COLO668 (cell line): Measurements from ENCODE around the gene IL34.
A peak's percentile ranks its signal among the peaks of the same experiment; 100 is the strongest.
"Not testable (repeated sequence)": the region's sequence is repeated elsewhere in the genome, so short reads cannot be mapped to it uniquely, and the experiment has no call there.

Experiments
- DNase-seq: peaks from one replicate; lab custom pipeline; 2025; ENCODE audit not compliant: unreplicated experiment; lab: John Stamatoyannopoulos, UW

The IL34 gene

DNA sequence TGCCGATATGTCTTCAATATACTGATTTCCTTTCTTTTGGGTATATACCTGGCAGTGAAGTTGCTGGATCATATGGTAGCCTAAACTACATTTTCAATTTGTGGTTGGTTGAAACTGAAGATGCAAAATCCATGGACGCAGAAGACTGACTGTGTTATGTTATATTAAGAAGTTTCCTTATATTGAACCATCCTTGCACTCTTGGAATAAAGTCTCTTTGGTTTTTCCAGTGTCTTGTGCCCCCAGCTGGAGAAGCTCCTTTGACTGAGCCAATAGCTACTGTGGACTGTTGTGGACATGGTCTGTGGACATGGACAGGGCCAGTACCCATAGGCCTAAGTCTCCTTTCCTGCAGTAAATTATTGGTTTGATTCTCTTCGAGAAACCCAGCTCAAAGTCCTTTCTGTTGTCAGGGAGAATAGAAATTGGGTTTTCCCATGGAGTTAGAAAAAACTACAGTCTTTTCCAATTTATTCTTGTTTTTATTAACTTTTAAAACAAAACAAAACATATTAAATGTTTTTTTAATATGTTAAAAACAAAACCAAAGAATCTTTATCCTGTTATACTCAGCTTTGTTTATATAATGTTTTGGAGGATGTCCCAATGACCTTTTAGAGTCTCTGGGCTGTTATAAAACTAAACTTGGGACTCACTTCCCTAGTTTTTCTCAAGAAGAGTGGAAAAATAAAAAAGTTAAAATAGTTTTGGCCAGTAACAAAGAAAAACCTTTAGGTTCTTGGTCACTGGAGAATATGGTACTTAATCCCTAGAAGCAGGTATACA lies 15.2 kb upstream of the IL34 start:
- no peak for DNase-seq

DNA sequence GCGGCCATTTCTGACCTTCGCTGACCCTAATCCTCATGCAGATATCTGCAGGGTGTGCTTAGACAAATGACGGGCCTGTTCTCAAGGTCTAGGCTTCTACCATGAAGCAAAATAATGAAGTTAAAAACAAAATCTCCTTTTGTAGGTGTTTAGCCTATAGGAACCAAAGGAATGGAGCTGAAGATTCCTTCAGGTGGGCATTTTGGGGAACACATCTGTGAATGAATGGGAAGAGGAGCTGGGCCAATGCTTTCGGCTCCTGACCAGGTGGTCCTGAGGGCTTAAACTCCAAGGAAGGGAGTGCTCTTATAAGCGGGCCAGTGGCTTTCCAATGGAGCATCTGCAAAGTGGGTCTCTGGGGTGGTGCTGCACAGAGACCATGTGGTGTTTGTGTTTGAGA lies 14.1 kb upstream of the IL34 start:
- no peak for DNase-seq

DNA sequence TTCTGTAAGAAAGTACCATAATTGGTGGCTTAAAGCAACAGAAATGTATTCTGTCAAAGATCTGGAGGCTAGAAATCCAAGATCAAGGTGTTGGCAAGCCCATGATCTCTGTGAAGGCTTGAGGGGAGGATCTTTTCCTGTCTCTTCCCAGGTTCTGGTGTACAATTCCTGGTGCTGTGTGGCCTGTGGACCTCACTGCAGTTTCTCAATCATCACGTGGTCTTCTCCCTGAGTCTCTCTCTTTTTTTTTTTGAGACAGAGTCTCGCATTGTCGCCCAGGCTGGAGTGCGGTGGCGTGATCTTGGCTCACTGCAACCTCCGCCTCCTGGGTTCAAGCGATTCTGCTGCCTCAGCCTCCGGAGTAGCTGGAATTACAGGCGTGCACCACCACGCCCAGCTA lies 12.7 kb upstream of the IL34 start:
- not testable (repeated sequence) for DNase-seq

DNA sequence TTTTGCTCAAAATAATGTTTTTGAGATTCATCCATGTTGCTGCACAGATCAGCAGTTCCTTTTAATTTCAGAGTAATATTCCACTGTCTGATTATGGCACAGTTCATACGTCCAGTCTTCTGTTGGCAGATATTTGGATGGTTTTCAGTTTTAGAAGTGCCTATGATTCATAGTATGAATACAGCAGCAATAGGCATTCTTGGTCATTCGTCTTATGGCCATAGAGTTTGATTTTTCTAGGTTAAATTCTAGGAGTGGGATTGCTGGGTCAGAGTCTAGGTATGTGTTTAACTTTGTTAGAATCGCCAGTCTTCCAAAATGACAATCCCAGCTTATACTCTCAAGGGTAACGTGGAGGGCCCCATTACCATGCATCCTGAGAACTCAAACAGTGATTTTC lies 11.5 kb upstream of the IL34 start:
- no peak for DNase-seq

DNA sequence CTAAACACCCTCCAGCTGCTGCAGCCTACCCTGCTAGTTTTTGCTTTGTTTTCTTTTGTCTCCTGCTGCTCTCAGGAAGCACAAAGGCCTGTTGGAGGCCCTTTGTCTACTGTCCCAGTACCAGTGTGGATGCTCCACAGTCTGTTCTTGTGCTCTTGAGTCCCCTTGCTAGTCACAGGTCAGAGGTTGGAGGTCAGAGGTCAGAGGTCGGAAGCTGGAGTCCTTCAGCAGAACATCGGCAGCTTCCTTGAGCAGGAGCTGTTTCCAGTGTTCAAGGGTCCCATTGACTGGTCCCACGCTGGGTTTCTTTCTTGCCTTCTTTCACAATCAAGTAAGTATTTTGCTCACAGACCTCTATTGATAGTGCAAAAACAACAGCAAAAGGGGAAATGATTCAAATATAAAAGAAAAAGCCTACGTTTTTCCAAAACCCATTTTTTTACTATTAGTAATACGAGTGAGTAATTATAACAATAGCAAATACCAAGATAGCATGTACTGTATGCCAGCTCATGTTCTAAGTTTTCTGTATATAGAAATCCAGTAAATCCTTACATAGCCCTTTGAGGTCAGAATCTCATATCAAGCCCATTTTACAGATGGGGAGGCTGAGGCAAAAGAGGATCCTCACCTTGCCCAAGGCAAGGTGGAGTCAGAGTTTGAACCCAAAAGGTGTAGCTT lies 10.9 kb upstream of the IL34 start:
- DNase-seq: no peak

DNA sequence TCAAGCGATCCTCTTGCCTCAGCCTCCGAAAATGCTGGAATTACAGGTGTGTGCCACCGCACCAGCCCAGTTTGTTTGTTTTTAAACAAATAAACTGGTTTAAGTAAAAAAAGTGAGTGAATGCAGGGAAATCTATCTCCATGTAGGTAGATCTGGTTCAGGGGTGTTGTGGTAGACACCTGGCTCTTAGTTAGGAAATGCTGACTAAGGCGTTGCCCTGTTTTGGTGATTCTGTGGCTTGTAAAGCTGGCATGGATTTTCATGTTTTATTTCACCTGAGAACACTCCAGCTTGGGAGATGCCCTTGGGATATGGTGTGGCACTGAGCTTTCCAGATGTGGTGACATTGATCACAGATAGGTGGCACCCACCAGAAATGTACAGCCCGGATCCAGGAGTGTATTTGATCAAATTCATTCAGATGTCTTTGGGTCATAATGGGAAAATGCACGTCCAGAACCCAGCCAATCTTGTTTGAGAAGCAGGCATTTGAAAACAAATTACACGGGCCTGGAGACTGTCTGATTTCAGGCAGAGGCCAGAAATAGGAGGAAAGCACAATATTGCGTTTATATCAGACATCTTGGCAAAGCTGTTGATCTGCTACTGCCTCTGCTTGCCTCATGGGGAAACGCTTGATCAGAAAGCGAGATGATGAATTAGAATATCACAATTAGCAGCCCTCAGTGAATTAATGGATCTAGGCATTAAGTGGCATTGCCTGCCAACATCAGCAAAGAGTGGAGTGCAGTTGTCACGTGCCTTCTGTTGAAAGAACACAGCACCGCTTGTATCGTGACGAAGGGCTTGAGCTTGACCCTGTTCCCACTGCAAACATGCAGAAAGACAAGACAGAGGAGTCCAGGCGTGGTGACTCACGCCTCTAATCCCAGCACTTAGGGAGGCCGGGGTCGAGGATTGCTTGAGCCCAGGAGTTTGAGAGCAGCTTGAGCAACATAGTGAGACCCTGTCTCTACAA lies 7.3 kb upstream of the IL34 start:
- DNase-seq: no peak

DNA sequence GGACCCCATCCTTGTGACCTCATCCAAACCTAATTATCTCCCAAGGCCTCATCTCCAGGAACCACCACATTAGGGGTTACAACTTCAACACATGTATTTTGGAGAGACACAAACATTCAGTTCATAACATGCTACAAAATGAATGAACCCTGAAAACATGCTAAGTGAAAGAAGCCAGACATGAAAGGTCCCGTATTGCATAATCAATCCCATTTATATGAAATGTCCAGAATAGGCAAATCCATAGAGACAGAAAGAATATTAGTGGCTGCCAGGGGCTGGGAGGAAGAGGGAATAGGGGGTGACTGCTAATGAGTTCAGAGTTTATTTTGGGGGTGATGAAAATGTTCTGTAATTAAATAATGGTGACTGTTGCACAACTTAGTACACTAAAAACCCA lies 3.7 kb upstream of the IL34 start:
- DNase-seq: no peak

DNA sequence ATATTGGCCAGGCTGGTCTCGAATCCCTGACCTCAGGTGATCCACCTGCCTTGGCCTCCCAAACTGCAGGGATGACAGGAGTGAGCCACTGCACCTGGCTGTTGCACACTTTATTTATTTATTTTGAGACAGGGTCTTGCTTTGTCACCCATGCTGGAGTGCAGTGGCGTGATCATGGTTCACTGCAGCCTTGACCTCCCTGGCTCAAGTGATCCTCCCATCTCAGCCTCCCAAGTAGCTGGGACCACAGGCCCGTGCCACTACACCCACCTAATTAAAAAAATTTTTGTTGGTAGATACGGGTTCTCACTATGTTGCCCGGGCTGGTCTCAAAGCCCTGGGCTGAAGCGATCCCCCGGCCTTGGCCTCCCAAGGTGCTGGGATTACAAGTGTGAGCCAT lies 3.1 kb upstream of the IL34 start:
- not testable (repeated sequence) for DNase-seq

DNA sequence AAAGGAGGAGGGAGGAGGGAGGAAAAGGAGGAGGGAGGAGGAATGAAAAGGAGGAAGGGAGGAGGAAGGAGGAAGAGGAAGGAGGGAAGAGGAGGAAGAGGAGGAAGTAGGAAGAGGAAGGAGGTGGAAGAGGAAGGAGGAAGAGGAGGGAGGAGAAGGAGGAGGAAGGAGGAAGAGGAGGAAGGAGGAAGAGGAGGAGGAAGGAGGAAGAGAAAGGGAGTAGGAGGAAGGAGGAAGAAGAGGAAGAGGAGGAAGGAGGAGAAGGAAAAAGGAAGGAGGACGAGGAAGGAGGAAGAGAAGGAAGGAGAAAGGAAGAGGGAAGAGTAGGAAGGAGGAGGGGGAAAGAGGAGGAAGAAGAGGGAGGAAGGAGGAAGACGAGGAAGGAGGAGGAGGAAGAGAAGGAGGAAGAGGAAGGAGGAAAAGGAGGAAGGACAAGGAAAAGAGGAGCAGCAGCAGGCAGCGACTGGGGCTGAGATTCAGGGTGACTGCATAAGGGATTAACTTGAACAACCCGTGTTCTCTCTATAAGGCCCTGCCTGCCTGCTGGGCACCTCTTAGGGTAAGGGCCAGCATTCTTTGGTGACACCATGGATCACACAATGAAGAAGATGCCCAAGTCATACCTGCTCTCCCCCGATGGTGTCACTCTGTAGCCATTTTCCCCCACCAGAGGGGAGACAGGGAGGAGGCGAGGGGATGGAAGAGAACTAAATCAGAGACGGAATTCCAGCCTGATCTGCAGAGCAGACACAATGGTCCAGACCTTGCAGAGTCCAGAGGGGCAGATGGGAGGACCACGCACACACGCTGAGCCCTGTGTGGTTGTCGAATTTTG lies 1.4 kb upstream of the IL34 start:
- DNase-seq: no peak

DNA sequence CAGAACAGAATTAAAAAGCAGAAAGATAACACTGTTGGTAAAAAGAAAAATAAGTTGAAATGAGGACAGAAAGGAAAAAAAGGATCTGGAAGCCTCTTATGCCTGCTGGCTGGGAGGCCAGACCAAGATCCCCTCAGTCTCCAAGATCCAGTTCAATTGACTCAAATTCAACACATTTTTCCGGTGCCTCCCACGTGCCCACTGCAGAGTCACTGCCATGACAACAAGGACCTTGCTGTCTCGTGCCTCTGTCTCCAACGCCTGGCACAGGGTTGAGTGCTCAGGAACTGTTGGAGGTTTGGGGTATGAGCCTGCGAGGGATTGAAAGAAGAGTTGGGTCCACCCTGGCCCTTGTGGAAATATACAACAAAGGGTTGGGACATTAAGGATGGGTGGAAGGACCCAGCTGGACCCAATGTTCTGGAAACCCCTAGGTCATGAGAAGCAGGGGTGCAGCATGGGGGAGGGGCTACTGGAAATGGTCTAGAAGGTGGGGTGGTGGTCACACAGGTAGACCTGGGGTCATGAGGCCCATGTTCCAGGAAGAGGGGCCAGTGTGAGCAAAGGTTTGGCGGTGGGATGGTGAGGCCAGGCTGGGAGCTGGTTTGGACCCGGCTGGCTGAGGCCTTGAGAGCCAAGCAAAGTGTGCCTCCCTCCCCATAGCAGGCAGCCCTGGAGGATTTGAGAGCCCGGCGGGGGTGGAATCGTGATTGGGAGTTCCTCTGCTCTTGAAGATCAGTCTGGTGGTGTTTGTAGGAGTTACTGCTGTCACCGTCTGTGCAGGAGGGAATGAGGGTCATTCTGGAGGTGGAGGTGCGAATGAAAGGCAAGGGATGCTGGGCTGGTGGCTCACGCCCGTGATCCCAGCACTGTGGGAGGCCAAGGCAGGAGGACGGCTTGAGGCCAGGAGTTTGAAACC lies 1.3 kb downstream of the IL34 start:
- DNase-seq: no peak

DNA sequence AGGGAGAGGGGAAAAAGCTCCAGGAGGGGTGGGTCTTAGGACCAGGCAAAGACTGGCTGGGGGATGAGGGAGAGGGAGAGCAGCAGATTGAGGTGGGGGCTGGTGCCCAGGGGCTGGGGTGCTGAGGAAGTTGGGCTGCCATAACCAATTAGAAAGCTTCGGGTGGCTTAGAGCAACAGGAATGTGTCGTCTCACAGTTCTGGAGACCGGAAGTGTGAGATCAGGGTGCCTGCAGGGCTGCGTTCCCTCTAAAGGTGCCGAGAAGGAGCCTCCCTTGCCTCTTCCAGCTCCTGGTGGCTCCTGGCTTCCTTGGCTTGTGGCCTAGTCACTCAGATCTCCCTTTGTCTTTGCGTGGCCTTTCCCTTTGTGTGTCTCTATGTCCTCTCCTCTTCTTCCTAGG lies 2.2 kb downstream of the IL34 start:
- DNase-seq: no peak

DNA sequence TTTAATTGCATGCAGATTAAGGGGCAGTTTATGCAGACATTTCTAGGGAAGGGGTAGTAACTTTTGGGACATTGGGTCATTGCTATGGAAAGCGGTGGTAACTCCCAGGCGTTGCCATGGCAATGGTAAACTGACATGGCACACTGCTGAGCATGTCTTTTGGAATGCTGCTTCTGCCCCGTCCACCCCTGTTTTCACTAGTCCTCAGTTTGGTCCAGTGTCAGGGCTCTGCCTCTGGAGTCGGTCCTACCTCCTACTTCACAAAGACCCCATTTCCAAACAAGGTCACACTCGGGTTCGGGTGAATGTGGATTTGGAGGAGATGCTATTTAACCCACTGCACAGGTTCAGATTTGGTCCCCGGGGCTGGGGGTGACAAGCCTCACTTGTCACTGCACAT lies 2.9 kb downstream of the IL34 start:
- no peak for DNase-seq

DNA sequence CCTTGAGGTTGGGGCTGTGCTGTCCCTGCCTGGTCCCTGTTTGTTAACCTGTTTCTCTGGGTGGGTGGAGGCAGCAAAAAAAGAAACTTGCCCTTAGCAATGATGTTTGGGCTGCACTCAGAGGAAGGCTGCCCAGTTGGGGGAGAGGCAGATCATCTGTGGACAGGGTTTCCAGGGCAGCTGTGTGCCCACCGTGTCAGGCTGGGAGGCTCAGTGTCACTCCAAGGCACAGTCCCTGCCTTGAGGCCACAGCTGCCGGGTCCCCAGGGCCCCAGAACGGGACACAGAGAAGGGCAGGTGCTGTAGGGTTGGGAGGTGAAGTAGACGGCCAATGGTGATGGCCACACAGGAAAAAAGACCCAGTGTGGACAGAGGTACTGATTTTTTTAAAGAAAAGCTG lies 3.9 kb downstream of the IL34 start:
- no peak for DNase-seq

DNA sequence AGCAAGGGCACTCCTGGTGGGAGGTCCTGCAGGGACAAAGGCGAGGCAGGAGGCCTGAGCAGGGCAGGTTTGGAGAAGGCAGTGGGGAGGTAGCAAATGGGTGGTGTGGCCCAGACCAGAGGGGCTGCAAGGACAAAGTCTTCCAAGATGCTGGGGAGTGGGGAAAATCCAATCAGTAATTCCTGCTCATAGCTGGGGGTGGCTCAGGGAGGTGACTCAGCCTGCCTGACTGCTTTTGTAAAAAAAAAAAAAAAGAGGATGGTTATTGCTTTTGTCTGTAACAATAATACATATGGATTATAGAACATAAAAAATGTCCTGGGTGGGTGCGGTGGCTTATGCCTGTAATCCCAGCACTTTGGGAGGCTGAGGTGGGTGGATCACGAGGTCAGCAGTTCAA lies 5.2 kb downstream of the IL34 start:
- DNase-seq: no peak

DNA sequence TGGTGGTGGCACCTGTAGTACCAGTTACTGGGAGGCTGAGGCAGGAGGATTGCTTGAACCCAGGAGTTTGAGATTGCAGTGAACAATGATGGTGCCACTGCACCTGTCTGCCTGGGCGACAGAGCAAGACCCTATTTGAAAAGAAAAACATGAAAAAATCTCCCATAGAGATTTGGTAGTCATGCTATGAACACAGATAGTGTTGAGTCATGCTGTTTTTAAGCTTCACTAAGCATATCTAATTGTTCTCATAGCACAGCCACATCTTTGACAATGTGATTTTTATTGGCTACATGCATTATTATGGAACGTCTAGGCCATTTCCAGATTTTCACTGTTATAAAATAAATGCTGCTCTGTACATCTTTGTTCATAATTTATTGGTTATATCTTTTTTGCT lies 6.0 kb downstream of the IL34 start:
- DNase-seq: no peak

DNA sequence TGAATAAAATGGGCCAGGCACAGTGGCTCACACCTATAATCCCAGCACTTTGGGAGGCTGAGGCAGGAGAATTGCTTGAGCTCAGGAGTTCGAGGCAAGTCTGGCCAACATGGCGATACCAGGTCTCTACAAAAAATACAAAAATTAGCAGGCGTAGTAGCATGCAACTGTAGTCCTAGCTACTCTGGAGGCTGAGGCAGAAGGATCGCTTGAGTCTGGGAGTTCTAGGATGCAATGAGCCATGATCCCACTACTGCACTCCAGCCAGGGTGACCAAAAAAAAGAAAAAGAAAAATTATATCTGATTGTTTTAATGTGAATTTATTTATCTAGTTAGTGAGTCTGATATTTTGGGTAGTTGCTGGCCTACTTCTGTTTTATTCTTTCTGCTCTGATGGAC lies 7.0 kb downstream of the IL34 start:
- DNase-seq: no peak

DNA sequence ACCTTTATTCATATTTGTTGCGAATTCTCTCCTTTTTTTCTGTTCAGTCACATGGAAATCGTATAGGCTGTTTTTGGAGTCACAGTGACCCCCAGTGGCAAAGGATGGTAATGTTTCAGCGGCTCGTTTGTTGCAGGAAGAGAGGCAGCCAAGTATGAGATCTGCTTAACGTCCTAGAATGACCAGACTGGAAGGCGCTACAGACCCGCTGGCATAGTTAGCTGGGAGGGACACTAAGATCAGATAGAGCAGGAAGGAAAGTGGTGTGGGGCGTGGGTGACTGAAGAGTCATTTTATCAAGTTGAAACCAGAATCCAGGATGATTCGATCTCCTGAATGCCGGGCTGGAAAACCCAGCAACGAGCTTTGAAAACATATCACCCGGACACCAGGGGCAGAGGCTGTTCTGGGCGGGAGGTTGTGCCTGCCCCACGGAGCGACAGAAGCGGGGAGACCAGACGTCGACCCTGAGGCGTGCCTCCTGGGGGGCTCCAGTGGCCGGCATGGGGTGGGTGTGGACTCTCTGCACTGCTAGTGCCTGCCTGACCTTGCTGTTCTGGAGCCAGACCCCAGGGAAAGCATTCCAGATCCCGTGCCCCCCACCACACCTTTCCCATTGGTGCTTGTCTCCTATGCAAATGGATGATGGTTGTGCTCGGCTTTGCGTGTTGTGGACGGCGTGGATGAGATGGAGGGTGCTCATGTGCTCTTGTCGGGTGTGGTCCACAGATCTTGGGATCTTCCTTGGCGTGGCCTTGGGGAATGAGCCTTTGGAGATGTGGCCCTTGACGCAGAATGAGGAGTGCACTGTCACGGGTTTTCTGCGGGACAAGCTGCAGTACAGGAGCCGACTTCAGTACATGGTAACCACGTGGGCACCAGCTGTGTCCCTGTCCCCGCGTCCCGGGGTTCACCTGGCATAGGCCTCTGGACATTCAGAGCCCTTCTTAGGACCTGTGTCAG lies 7.7 kb downstream of the IL34 start:
- DNase-seq: peak; percentile 63

DNA sequence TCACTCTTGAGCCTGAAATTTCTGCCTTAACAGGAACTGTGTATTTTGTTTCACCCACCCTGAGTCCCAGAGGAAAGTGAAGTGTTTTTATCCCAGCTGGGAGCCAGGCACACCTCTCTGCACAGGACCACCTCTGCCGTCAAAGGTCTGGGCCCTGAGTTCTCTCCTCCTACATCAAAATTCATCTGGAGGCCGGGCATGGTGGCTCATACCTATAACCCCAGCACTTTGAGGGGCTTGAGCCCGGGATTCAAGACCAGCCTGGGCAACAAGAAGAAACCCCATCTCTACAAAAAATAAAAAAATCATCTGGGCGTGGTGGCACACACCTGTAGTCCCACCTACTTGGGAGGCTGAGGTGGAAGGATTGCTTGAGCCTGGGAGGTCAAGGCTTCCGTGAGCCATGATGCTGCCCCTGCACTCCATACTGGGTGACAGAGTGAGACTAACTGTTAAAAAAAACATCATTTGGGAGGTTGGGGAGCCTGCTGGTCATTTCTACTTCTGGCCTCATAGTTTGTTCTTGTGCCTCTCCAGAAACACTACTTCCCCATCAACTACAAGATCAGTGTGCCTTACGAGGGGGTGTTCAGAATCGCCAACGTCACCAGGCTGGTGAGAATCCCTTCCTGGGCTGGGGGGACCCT lies 9.8 kb downstream of the IL34 start:
- no peak for DNase-seq
